Measurements from ENCODE around the gene PTX4. TPM values are rescaled to one million over a fixed set of nuclear protein-coding genes. Genes with fewer than 3 reads are reported as not detected.

The PTX4 gene
- polyA plus RNA-seq, 1 donor (not counting 4 experiments of a cell fraction or from before 2014, with no cell fraction given) = not detected

DNA sequence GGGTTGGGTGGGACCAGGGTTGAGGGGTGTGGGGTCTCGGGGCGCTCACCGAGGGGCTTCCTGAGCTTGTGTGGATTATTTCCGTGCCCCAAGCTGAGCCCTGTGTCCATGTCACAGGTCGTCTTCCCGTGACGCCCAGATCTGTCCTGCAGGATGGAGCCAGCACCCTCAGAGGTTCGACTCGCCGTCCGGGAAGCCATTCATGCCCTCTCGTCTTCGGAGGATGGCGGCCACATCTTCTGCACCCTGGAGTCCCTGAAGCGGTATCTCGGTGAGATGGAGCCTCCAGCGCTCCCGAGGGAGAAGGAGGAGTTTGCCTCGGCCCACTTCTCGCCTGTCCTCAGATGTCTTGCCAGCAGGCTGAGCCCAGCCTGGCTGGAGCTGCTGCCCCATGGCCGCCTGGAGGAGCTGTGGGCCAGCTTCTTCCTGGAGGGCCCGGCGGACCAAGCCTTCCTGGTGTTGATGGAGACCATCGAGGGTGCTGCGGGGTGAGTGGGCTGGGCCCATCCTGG, 5.4 kb upstream of the PTX4 start:
- Histone ChIP-seq H3K4me2 (ENCODE audit: control insufficient read depth, extremely low read depth, insufficient read depth, low read depth, low read length) (peak overlapping the region; percentile 81), H2AFZ (ENCODE audit: control insufficient read depth, low read length) (peak overlapping the region; percentile 49), H3K9me3 (ENCODE audit: control insufficient read depth, low read depth, low read length) (no peaks in the 10 kb centered on the region), H3K4me1 (ENCODE audit: control insufficient read depth, extremely low read depth, insufficient read depth, low read length) (peaks cover 19% of the 10 kb centered on the region), H4K20me1 (ENCODE audit: control insufficient read depth, extremely low read depth, insufficient read depth, low read length) (no peaks in the 10 kb centered on the region), H3K9me1 (ENCODE audit: control insufficient read depth, extremely low read depth, insufficient read depth, low read length) (no peaks in the 10 kb centered on the region), H3K4me3 (ENCODE audit: control insufficient read depth in 2 of 3, extremely low read depth in 1 of 3, insufficient read depth in 2 of 3, low read depth in 1 of 3, low read length in 3 of 3) (peak overlapping the region; percentile 67 to 85 (median 77)), H3K27ac (ENCODE audit: control insufficient read depth, insufficient read depth, low read length) (no peak overlapping the region), H3K9ac (ENCODE audit: control insufficient read depth, extremely low read depth, insufficient read depth, low read length) (peak overlapping the region; percentile 86), H3K27me3 (ENCODE audit: control insufficient read depth, extremely low read depth, insufficient read depth, low read length) (no peaks in the 10 kb centered on the region), H3K79me2 (ENCODE audit: control insufficient read depth, insufficient read depth, low read length) (peaks cover 30% of the 10 kb centered on the region), H3K36me3 (ENCODE audit: control insufficient read depth in 2 of 2, extremely low read depth in 1 of 2, insufficient read depth in 2 of 2, low read length in 2 of 2) (peaks cover 2 to 4% of the 10 kb centered on the region in 2 experiments)
- dilution Hi-C loops (cut with MboI; ENCODE audit: extremely low pct_ligation_motif_present, low sequenced_read_pairs) = no loop called here
- DNase-seq (ENCODE audit: low read depth, low spot score) = no peak
- TF ChIP-seq, protein P1, sequence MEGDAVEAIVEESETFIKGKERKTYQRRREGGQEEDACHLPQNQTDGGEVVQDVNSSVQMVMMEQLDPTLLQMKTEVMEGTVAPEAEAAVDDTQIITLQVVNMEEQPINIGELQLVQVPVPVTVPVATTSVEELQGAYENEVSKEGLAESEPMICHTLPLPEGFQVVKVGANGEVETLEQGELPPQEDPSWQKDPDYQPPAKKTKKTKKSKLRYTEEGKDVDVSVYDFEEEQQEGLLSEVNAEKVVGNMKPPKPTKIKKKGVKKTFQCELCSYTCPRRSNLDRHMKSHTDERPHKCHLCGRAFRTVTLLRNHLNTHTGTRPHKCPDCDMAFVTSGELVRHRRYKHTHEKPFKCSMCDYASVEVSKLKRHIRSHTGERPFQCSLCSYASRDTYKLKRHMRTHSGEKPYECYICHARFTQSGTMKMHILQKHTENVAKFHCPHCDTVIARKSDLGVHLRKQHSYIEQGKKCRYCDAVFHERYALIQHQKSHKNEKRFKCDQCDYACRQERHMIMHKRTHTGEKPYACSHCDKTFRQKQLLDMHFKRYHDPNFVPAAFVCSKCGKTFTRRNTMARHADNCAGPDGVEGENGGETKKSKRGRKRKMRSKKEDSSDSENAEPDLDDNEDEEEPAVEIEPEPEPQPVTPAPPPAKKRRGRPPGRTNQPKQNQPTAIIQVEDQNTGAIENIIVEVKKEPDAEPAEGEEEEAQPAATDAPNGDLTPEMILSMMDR (optimal IDR thresholded peaks at IDR 0.05 in 1 of 3, IDR thresholded peaks at IDR 0.05 in 1 of 3, conservative IDR thresholded peaks at IDR 0.05 in 1 of 3; ENCODE audit: extremely low read depth in 1 of 3, insufficient read depth in 2 of 3, low read length in 3 of 3) = peak; percentile 43 to 70 (median 67)
- TF ChIP-seq EZH2 (IDR thresholded peaks at IDR 0.05; ENCODE audit: low read length) = no peak
- peak; percentile 23 for FAIRE-seq

DNA sequence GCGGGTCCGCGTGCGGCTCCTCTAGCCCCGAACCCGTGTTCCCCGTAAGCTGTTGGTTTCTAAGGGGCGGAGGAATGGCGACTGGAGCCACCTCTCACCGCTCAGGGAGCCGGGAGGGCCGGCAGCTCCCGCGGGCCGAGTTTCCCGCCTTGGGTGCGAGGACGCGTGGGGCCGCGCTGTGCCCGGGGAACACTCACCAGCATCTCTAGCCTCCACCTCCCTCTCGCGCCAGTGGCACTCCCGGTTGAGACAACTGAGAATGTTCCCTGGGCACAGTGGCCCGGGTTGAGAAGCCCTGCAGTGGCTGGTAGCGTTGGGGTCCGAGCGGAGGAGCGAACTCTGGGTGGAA, 5.0 kb upstream of the PTX4 start:
- Histone ChIP-seq H3K4me2 (ENCODE audit: control insufficient read depth, extremely low read depth, insufficient read depth, low read depth, low read length) (peak overlapping the region; percentile 81), H3K9me1 (ENCODE audit: control insufficient read depth, extremely low read depth, insufficient read depth, low read length) (no peaks in the 10 kb centered on the region), H3K36me3 (ENCODE audit: control insufficient read depth in 2 of 2, extremely low read depth in 1 of 2, insufficient read depth in 2 of 2, low read length in 2 of 2) (peaks cover 2 to 4% of the 10 kb centered on the region in 2 experiments), H3K9me3 (ENCODE audit: control insufficient read depth, low read depth, low read length) (no peaks in the 10 kb centered on the region), H3K4me1 (ENCODE audit: control insufficient read depth, extremely low read depth, insufficient read depth, low read length) (peaks cover 19% of the 10 kb centered on the region), H3K79me2 (ENCODE audit: control insufficient read depth, insufficient read depth, low read length) (peaks cover 30% of the 10 kb centered on the region), H3K27ac (ENCODE audit: control insufficient read depth, insufficient read depth, low read length) (peak overlapping the region; percentile 84), H4K20me1 (ENCODE audit: control insufficient read depth, extremely low read depth, insufficient read depth, low read length) (no peaks in the 10 kb centered on the region), H3K27me3 (ENCODE audit: control insufficient read depth, extremely low read depth, insufficient read depth, low read length) (no peaks in the 10 kb centered on the region), H2AFZ (ENCODE audit: control insufficient read depth, low read length) (peak overlapping the region; percentile 49), H3K9ac (ENCODE audit: control insufficient read depth, extremely low read depth, insufficient read depth, low read length) (peak overlapping the region; percentile 86), H3K4me3 (ENCODE audit: control insufficient read depth in 2 of 3, extremely low read depth in 1 of 3, insufficient read depth in 2 of 3, low read depth in 1 of 3, low read length in 3 of 3) (peak overlapping the region; percentile 67 to 85 (median 77))
- FAIRE-seq (no peak), DNase-seq (ENCODE audit: low read depth, low spot score) (no peak)
- TF ChIP-seq EZH2 (IDR thresholded peaks at IDR 0.05; ENCODE audit: low read length) = no peak
- TF ChIP-seq, protein P1 (optimal IDR thresholded peaks at IDR 0.05 in 1 of 3, IDR thresholded peaks at IDR 0.05 in 1 of 3, conservative IDR thresholded peaks at IDR 0.05 in 1 of 3; ENCODE audit: extremely low read depth in 1 of 3, insufficient read depth in 2 of 3, low read length in 3 of 3) = no peak
- dilution Hi-C loops (cut with MboI; ENCODE audit: extremely low pct_ligation_motif_present, low sequenced_read_pairs) = no loop called here

Measured in keratinocyte (primary cell).